Measurements from ENCODE around the gene ENTR1.

Gene ENTR1

GRCh38 chr9:136397643-136398042, 12.8 kb downstream of the ENTR1 start:
- TF ChIP-seq TAF1 (IDR thresholded peaks at IDR 0.05; ENCODE audit: borderline replicate concordance, insufficient read depth, low read length) (no peak), SIN3A (IDR thresholded peaks at IDR 0.05; ENCODE audit: borderline replicate concordance, insufficient read depth, low read length) (no peak), FOXP2 (optimal IDR thresholded peaks at IDR 0.05; ENCODE audit: borderline replicate concordance, extremely low read depth, extremely low read length, insufficient read depth) (no peak), REST (IDR thresholded peaks at IDR 0.05; ENCODE audit: insufficient read depth in 1 of 2, low read depth in 2 of 2, low read length in 2 of 2) (no peak), POLR2AphosphoS5 (IDR thresholded peaks at IDR 0.05; ENCODE audit: low read depth, low read length) (no peak)

GRCh38 chr9:136396219-136396515, 14.2 kb downstream of the ENTR1 start:
- TF ChIP-seq FOXP2 (optimal IDR thresholded peaks at IDR 0.05; ENCODE audit: borderline replicate concordance, extremely low read depth, extremely low read length, insufficient read depth) (no peak), SIN3A (IDR thresholded peaks at IDR 0.05; ENCODE audit: borderline replicate concordance, insufficient read depth, low read length) (no peak)

- no peak for TF ChIP-seq SIN3A (IDR thresholded peaks at IDR 0.05; ENCODE audit: borderline replicate concordance, insufficient read depth, low read length)
- no peak for TF ChIP-seq POLR2AphosphoS5 (IDR thresholded peaks at IDR 0.05; ENCODE audit: low read depth, low read length)
- no peak for TF ChIP-seq TAF1 (IDR thresholded peaks at IDR 0.05; ENCODE audit: borderline replicate concordance, insufficient read depth, low read length)
- no peak for TF ChIP-seq REST (IDR thresholded peaks at IDR 0.05; ENCODE audit: insufficient read depth in 1 of 2, low read depth in 2 of 2, low read length in 2 of 2)
- TF ChIP-seq FOXP2 (optimal IDR thresholded peaks at IDR 0.05; ENCODE audit: borderline replicate concordance, extremely low read depth, extremely low read length, insufficient read depth) = no peak
Measured at GRCh38 chr9:136395345-136396218, 14.8 kb downstream of the ENTR1 start.

DNA sequence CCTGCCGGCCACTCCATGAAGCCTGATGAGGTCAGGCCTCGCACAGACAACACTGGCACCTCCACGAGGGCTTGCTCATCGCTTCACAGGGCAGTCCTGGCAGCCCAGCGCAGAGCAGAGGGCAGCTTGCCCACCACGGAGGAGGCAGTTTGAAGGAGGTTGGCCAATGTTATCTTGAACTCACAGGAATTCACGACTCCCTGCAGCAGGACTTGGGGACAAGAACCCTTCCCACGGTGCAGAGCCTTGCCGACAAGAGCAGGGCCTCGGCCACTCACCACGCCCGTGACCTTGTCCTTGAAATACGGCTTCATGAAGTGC, 15.4 kb downstream of the ENTR1 start:
- TF ChIP-seq REST (IDR thresholded peaks at IDR 0.05; ENCODE audit: insufficient read depth in 1 of 2, low read depth in 2 of 2, low read length in 2 of 2) (no peak), POLR2AphosphoS5 (IDR thresholded peaks at IDR 0.05; ENCODE audit: low read depth, low read length) (no peak), FOXP2 (optimal IDR thresholded peaks at IDR 0.05; ENCODE audit: borderline replicate concordance, extremely low read depth, extremely low read length, insufficient read depth) (no peak)

DNA sequence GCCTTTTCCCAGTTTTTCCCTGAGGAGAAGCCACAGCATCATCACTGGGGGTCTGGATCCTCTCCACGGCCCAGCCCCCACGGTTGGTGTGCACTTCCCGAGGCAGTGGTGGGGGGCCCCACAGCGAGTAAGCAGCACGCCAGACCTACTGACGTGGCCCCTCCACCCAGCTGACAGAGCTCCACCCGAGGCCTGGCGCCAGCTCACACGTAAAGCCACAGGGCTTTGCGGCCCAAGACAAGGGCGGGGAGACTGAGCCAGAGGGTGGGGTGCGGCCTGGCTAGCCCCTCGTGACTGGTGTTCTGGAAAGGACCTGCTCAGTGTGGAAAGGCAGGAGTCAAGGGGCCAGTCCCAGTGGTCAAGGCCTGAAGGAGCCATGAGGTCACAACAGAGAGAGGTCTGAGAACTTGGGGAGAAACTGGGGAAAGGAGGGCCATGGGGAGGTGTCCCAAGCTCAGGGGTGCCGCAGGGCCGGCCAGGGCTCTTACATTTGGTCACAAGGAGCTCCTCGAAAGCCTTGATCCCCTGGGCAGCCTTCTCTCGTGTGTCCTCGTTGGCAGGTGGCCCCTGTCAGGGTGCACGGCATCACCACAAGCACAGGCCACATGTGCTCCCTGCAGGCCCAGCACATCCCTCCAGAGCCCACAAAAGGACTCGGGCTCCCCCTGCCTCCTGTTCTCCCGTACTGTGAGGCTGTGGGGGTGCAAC, 15.9 kb downstream of the ENTR1 start:
- no peak for TF ChIP-seq REST (IDR thresholded peaks at IDR 0.05; ENCODE audit: insufficient read depth in 1 of 2, low read depth in 2 of 2, low read length in 2 of 2)
- TF ChIP-seq TAF1 (IDR thresholded peaks at IDR 0.05; ENCODE audit: borderline replicate concordance, insufficient read depth, low read length) = no peak
- TF ChIP-seq SIN3A (IDR thresholded peaks at IDR 0.05; ENCODE audit: borderline replicate concordance, insufficient read depth, low read length) = no peak
